Measurements from ENCODE around the gene CDK6. TPM values are rescaled to one million over a fixed set of nuclear protein-coding genes. Genes with fewer than 3 reads are reported as not detected.
A peak's percentile ranks its signal among the peaks of the same experiment; 100 is the strongest.

Gene CDK6
- total RNA-seq, 2 experiments from 2014 or later = 84.1 to 95.4 TPM

- H3K27ac Mint-ChIP-seq = no peak overlapping the region
- POLR2A ChIA-PET = no interaction called here
- CTCF ChIA-PET = interaction anchor here (0.8 to 2.0 kb wide), 4 partner anchors 8 to 15 kb away, joined by 3 to 13 read pairs (median 6); partner anchors contain the start of gene FAM133B
These were observed 233.9 kb downstream of the CDK6 start for GRCh38 chr7:92602352-92603088.

GRCh38 chr7:92598310-92598981 is 237.9 kb downstream of the CDK6 start:
- no peaks in the 10 kb centered on the region for H3K9me3 Mint-ChIP-seq
- CTCF ChIA-PET = interaction anchor here (0.7 to 2.5 kb wide), 5 partner anchors 9 to 269 kb away, joined by 3 to 14 read pairs (median 4); partner anchors contain the start of gene FAM133B
- POLR2A ChIA-PET = interaction anchor here (0.5 kb wide), 2 partner anchors 9 to 225 kb away, joined by 4 to 5 read pairs; no protein-coding TSS in a partner anchor
- no peak for DNase-seq
- peaks cover under 1% of the 10 kb centered on the region for H3K27me3 Mint-ChIP-seq
- H3K4me1 Mint-ChIP-seq = no peaks in the 10 kb centered on the region
- H3K36me3 Mint-ChIP-seq (ENCODE audit: low read depth) = no peaks in the 10 kb centered on the region
- H3K4me3 Mint-ChIP-seq = no peak overlapping the region
- H3K27ac Mint-ChIP-seq = no peak overlapping the region

More at GRCh38 chr7:92602352-92603088, 233.9 kb downstream of the CDK6 start:
- H3K4me3 Mint-ChIP-seq = no peak overlapping the region
- peaks cover 3% of the 10 kb centered on the region for H3K36me3 Mint-ChIP-seq (ENCODE audit: low read depth)
- H3K27me3 Mint-ChIP-seq = no peaks in the 10 kb centered on the region
- H3K4me1 Mint-ChIP-seq = no peaks in the 10 kb centered on the region
- H3K9me3 Mint-ChIP-seq = no peaks in the 10 kb centered on the region
- no peak for DNase-seq

GRCh38 chr7:92595281-92595680 is 241.1 kb downstream of the CDK6 start:
- Mint-ChIP-seq H3K27ac (no peak overlapping the region), H3K27me3 (peaks cover 5% of the 10 kb centered on the region)

GRCh38 chr7:92594746-92595145 is 241.6 kb downstream of the CDK6 start:
- CTCF ChIA-PET = interaction anchor here (0.6 to 2.6 kb wide), 5 partner anchors 13 to 167 kb away, joined by 3 to 9 read pairs (median 4); no protein-coding TSS in a partner anchor
- no peak overlapping the region for H3K4me3 Mint-ChIP-seq
- H3K36me3 Mint-ChIP-seq (ENCODE audit: low read depth) = no peaks in the 10 kb centered on the region
- H3K4me1 Mint-ChIP-seq = peaks cover 11% of the 10 kb centered on the region
- DNase-seq = no peak
- POLR2A ChIA-PET = no interaction called here
- no peak overlapping the region for H3K27ac Mint-ChIP-seq
- H3K9me3 Mint-ChIP-seq = no peaks in the 10 kb centered on the region
- peaks cover 5% of the 10 kb centered on the region for H3K27me3 Mint-ChIP-seq

More at GRCh38 chr7:92595281-92595680, 241.1 kb downstream of the CDK6 start:
- Mint-ChIP-seq H3K4me1 (peaks cover 11% of the 10 kb centered on the region), H3K9me3 (no peaks in the 10 kb centered on the region), H3K4me3 (no peak overlapping the region), H3K36me3 (ENCODE audit: low read depth) (no peaks in the 10 kb centered on the region)
- ChIA-PET CTCF (interaction anchor here (0.6 to 2.6 kb wide), 3 partner anchors 12 to 167 kb away, joined by 3 to 9 read pairs (median 4); no protein-coding TSS in a partner anchor), POLR2A (no interaction called here)
- no peak for DNase-seq

GRCh38 chr7:92590711-92591310 is 245.6 kb downstream of the CDK6 start:
- DNase-seq = no peak
- POLR2A ChIA-PET = interaction anchor here (0.6 kb wide), 1 partner anchor 27 kb away, joined by 3 read pairs; no protein-coding TSS in a partner anchor
- no peak overlapping the region for H3K27ac Mint-ChIP-seq
- H3K4me1 Mint-ChIP-seq = peaks cover 46% of the 10 kb centered on the region
- peaks cover 25% of the 10 kb centered on the region for H3K36me3 Mint-ChIP-seq (ENCODE audit: low read depth)
- peaks cover 5% of the 10 kb centered on the region for H3K27me3 Mint-ChIP-seq
- CTCF ChIA-PET = interaction anchor here (0.6 to 3.8 kb wide), 14 partner anchors 8 to 314 kb away, joined by 3 to 20 read pairs (median 3); no protein-coding TSS in a partner anchor
- H3K9me3 Mint-ChIP-seq = no peaks in the 10 kb centered on the region
- H3K4me3 Mint-ChIP-seq = peak overlapping the region; percentile 83

- POLR2A ChIA-PET = no interaction called here
- peaks cover 37% of the 10 kb centered on the region for H3K36me3 Mint-ChIP-seq (ENCODE audit: low read depth)
- CTCF ChIA-PET = interaction anchor here (0.7 to 3.8 kb wide), 2 partner anchors 10 to 556 kb away, joined by 3 to 14 read pairs; no protein-coding TSS in a partner anchor
These were observed 247.3 kb downstream of the CDK6 start for GRCh38 chr7:92589056-92589455.

GRCh38 chr7:92588561-92588960 is 247.8 kb downstream of the CDK6 start:
- peaks cover 5% of the 10 kb centered on the region for H3K9me3 Mint-ChIP-seq
- ChIA-PET CTCF (interaction anchor here (0.7 to 3.8 kb wide), 2 partner anchors 10 to 557 kb away, joined by 3 to 14 read pairs; no protein-coding TSS in a partner anchor), POLR2A (no interaction called here)
- peaks cover 37% of the 10 kb centered on the region for H3K36me3 Mint-ChIP-seq (ENCODE audit: low read depth)
- peak; percentile 12 for DNase-seq
- H3K4me1 Mint-ChIP-seq = peaks cover 57% of the 10 kb centered on the region
- H3K27me3 Mint-ChIP-seq = peaks cover 5% of the 10 kb centered on the region
- H3K27ac Mint-ChIP-seq = peak overlapping the region; percentile 96
- peak overlapping the region; percentile 83 for H3K4me3 Mint-ChIP-seq

More at GRCh38 chr7:92589056-92589455, 247.3 kb downstream of the CDK6 start:
- peaks cover 57% of the 10 kb centered on the region for H3K4me1 Mint-ChIP-seq
- no peak for DNase-seq
- peaks cover 5% of the 10 kb centered on the region for H3K9me3 Mint-ChIP-seq
- H3K27ac Mint-ChIP-seq = peak overlapping the region; percentile 96
- peak overlapping the region; percentile 83 for H3K4me3 Mint-ChIP-seq
- H3K27me3 Mint-ChIP-seq = peaks cover 5% of the 10 kb centered on the region

DNA sequence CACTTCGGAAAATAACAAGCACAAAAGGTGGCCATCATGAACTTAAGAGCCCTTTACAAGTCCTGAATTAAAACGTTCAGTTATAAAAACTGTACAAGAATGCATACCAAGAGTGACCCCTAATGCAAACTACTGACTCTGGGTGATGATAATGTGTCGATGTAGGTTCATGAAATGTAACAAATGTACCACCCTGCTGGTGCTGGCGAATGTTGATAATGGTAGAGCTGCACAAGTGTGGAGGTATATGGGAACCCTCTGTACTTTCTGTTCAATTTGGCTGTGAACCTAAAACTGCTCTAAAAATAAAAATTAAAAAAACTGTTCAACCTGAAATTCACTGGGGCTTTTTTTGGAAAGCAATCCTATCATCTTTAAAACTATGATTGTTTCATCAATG is 249.5 kb downstream of the CDK6 start:
- Mint-ChIP-seq H3K36me3 (ENCODE audit: low read depth) (peaks cover 44% of the 10 kb centered on the region), H3K9me3 (peaks cover 5% of the 10 kb centered on the region), H3K27me3 (peaks cover 3% of the 10 kb centered on the region), H3K27ac (no peak overlapping the region), H3K4me3 (no peak overlapping the region), H3K4me1 (peaks cover 67% of the 10 kb centered on the region)
- DNase-seq = no peak
- POLR2A ChIA-PET = no interaction called here
- CTCF ChIA-PET = no interaction called here

- peaks cover 1% of the 10 kb centered on the region for H3K27me3 Mint-ChIP-seq
- H3K4me3 Mint-ChIP-seq = no peak overlapping the region
- ChIA-PET POLR2A (no interaction called here), CTCF (no interaction called here)
- H3K4me1 Mint-ChIP-seq = peaks cover 65% of the 10 kb centered on the region
- peaks cover 44% of the 10 kb centered on the region for H3K36me3 Mint-ChIP-seq (ENCODE audit: low read depth)
- peaks cover 5% of the 10 kb centered on the region for H3K9me3 Mint-ChIP-seq
- no peak for DNase-seq
- peak overlapping the region; percentile 57 for H3K27ac Mint-ChIP-seq
These were observed 250.0 kb downstream of the CDK6 start for GRCh38 chr7:92586403-92586802.

DNA sequence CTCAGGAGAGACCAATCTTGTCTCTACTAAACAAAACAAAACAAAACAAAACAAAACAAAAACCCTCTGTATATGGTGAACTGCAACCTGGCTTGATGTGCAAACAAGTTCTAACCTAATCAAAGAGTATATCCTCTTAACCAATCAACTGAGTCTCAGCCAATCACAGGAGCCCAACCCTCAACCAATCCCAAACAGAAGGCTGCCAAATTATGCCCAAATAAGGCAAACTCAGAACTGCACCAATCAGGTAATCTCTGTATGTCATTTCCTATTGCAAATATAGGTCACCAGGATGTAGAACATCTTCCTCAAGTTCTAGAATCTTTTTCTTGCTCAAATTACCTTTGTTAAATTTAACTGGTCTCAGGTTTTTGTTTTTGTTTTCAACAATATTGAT is 251.4 kb downstream of the CDK6 start:
- peaks cover 54% of the 10 kb centered on the region for H3K36me3 Mint-ChIP-seq (ENCODE audit: low read depth)
- POLR2A ChIA-PET = no interaction called here

GRCh38 chr7:92582948-92583347 is 253.4 kb downstream of the CDK6 start:
- ChIA-PET CTCF (interaction anchor here (1.3 kb wide), 1 partner anchor 24 kb away, joined by 3 read pairs; no protein-coding TSS in a partner anchor), POLR2A (no interaction called here)
- H3K27ac Mint-ChIP-seq = no peak overlapping the region
- H3K4me1 Mint-ChIP-seq = peaks cover 41% of the 10 kb centered on the region
- H3K27me3 Mint-ChIP-seq = no peaks in the 10 kb centered on the region
- no peak overlapping the region for H3K4me3 Mint-ChIP-seq
- peaks cover 5% of the 10 kb centered on the region for H3K9me3 Mint-ChIP-seq
- H3K36me3 Mint-ChIP-seq (ENCODE audit: low read depth) = peaks cover 51% of the 10 kb centered on the region
- DNase-seq = no peak

More for the DNA sequence above, 251.4 kb downstream of the CDK6 start:
- H3K27ac Mint-ChIP-seq = peak overlapping the region; percentile 62
- H3K4me1 Mint-ChIP-seq = peaks cover 56% of the 10 kb centered on the region
- no peaks in the 10 kb centered on the region for H3K27me3 Mint-ChIP-seq
- CTCF ChIA-PET = interaction anchor here (1.2 to 1.4 kb wide), 2 partner anchors 8 to 21 kb away, joined by 3 read pairs; no protein-coding TSS in a partner anchor
- peaks cover 5% of the 10 kb centered on the region for H3K9me3 Mint-ChIP-seq
- H3K4me3 Mint-ChIP-seq = no peak overlapping the region
- DNase-seq = peak; percentile 11

- Mint-ChIP-seq H3K9me3 (peaks cover 3% of the 10 kb centered on the region), H3K36me3 (ENCODE audit: low read depth) (peaks cover 58% of the 10 kb centered on the region), H3K4me1 (peaks cover 5% of the 10 kb centered on the region), H3K27me3 (no peaks in the 10 kb centered on the region), H3K27ac (no peak overlapping the region), H3K4me3 (no peak overlapping the region)
- POLR2A ChIA-PET = no interaction called here
- CTCF ChIA-PET = interaction anchor here (1.0 to 1.2 kb wide), 2 partner anchors 9 to 20 kb away, joined by 3 read pairs; no protein-coding TSS in a partner anchor
- DNase-seq = no peak
These were observed 260.1 kb downstream of the CDK6 start for GRCh38 chr7:92576296-92576695.
